ENCODE measurements around the gene PLPPR2. TPM values are rescaled to one million over a fixed set of nuclear protein-coding genes. Genes with fewer than 3 reads are reported as not detected.
"Not testable (repeated sequence)": the region's sequence is repeated elsewhere in the genome, so short reads cannot be mapped to it uniquely, and the experiment has no call there.

The PLPPR2 gene, protein sequence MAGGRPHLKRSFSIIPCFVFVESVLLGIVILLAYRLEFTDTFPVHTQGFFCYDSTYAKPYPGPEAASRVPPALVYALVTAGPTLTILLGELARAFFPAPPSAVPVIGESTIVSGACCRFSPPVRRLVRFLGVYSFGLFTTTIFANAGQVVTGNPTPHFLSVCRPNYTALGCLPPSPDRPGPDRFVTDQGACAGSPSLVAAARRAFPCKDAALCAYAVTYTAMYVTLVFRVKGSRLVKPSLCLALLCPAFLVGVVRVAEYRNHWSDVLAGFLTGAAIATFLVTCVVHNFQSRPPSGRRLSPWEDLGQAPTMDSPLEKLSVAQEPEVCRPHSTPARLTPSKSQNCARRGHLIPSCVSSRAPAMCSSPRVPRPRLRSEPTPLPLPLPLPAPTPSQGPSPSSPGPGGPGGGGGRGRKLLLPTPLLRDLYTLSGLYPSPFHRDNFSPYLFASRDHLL
- 10 to 100 TPM in 1 of 2 donors, 1 to 10 TPM in 1; 9.1 to 33.2 TPM for total RNA-seq
- 10 to 100 TPM; 15.3 to 35.1 TPM for polyA plus RNA-seq
- long read RNA-seq, donor 1, partial matches to known transcripts, result 0 of 3 reads
- long read RNA-seq, donor 1, other reads (novel, unspliced or antisense), result 0 of 3 reads
- long read RNA-seq, donor 2, partial matches to known transcripts, result 0 of 3 reads
- long read RNA-seq, donor 2, other reads (novel, unspliced or antisense), result 0 of 3 reads
- long read RNA-seq, donor 3, result 0 reads
- long read RNA-seq, donor 4, partial matches to known transcripts, result 7 of 10 reads
- long read RNA-seq, donor 4, other reads (novel, unspliced or antisense), result 0 of 10 reads
- long read RNA-seq, donor 5, partial matches to known transcripts, result 30 of 31 reads
- long read RNA-seq, donor 5, other reads (novel, unspliced or antisense), result 0 of 31 reads

- Histone ChIP-seq H3K9me3 (ENCODE audit: control insufficient read depth in 4 of 4, insufficient read depth in 3 of 4, low read length in 3 of 4) (no peaks in the 10 kb centered on the region), H3K27me3 (ENCODE audit: control insufficient read depth in 3 of 3, insufficient read depth in 3 of 3, low read length in 2 of 3) (peaks cover 0 to 4% (median 0%) of the 10 kb centered on the region in 3 donors), H3K36me3 (ENCODE audit: control insufficient read depth in 4 of 4, insufficient read depth in 4 of 4, low read length in 4 of 4) (peaks cover 0 to 5% (median 1%) of the 10 kb centered on the region in 4 donors), H3K4me3 (peak within 1 kb of the TSS; percentile 62), H3K9ac (ENCODE audit: insufficient read depth in 1 of 2, low read length in 2 of 2) (peak within 1 kb of the TSS in 1 of 2 donors; percentile 89), H3K27ac (ENCODE audit: low read depth in 1 of 2, low read length in 1 of 2) (peak within 1 kb of the TSS in 1 of 2 donors; percentile 48), H3K4me1 (ENCODE audit: control insufficient read depth in 5 of 5, insufficient read depth in 5 of 5, low read length in 5 of 5) (peaks cover 0 to 16% (median 6%) of the 10 kb centered on the region in 5 donors)
- no peak for TF ChIP-seq CTCF (IDR thresholded peaks at IDR 0.05; ENCODE audit: control extremely low read depth, extremely low read depth)
- 4 to 6% methylated on average over 47 to 61 of the region's 62 CpGs for WGBS, 2 donors
- DNase-seq, result peak; percentile 89 to 90 (median 90)
- ATAC-seq (ENCODE audit: insufficient read depth, low FRiP score), result peak; percentile 95
These were observed at the start of gene PLPPR2 for GRCh38 chr19:11355160-11356073. Gene PLPPR2 (plus strand): TSS chr19:11355432. CDS start chr19:11357674, 2,242 bp downstream.

GRCh38 chr19:11306337-11306736, 48.9 kb upstream of the PLPPR2 start:
- no peak for TF ChIP-seq CTCF (IDR thresholded peaks at IDR 0.05; ENCODE audit: control extremely low read depth, extremely low read depth)
- DNase-seq (peak in 2 of 3 donors; percentile 35 to 40), ATAC-seq (ENCODE audit: insufficient read depth, low FRiP score) (no peak)
- H3K9ac ChIP-seq (ENCODE audit: insufficient read depth in 1 of 2, low read length in 2 of 2), result no peak overlapping the region
- no peaks in the 10 kb centered on the region for H3K4me1 ChIP-seq (ENCODE audit: control insufficient read depth in 5 of 5, insufficient read depth in 5 of 5, low read length in 5 of 5)
- H3K36me3 ChIP-seq (ENCODE audit: control insufficient read depth in 4 of 4, insufficient read depth in 4 of 4, low read length in 4 of 4), result no peaks in the 10 kb centered on the region
- no peaks in the 10 kb centered on the region for H3K27me3 ChIP-seq (ENCODE audit: control insufficient read depth in 3 of 3, insufficient read depth in 3 of 3, low read length in 2 of 3)
- H3K4me3 ChIP-seq, result no peak overlapping the region
- H3K27ac ChIP-seq (ENCODE audit: low read depth in 1 of 2, low read length in 1 of 2), result no peak overlapping the region
- 73 to 92% methylated on average over 9 of the region's 9 CpGs for WGBS, 2 donors
- H3K9me3 ChIP-seq (ENCODE audit: control insufficient read depth in 4 of 4, insufficient read depth in 3 of 4, low read length in 3 of 4), result no peaks in the 10 kb centered on the region

GRCh38 chr19:11320278-11320995, 34.8 kb upstream of the PLPPR2 start:
- WGBS, 2 donors, result 42 to 65% methylated on average over 9 of the region's 9 CpGs
- peaks cover 0 to 37% (median 20%) of the 10 kb centered on the region in 5 donors for H3K4me1 ChIP-seq (ENCODE audit: control insufficient read depth in 5 of 5, insufficient read depth in 5 of 5, low read length in 5 of 5)
- DNase-seq; ATAC-seq (ENCODE audit: insufficient read depth, low FRiP score); H3K4me3 ChIP-seq; H3K36me3 ChIP-seq (ENCODE audit: control insufficient read depth in 4 of 4, insufficient read depth in 4 of 4, low read length in 4 of 4); H3K9me3 ChIP-seq (ENCODE audit: control insufficient read depth in 4 of 4, insufficient read depth in 3 of 4, low read length in 3 of 4); H3K9ac ChIP-seq (ENCODE audit: insufficient read depth in 1 of 2, low read length in 2 of 2); H3K27ac ChIP-seq (ENCODE audit: low read depth in 1 of 2, low read length in 1 of 2); H3K27me3 ChIP-seq (ENCODE audit: control insufficient read depth in 3 of 3, insufficient read depth in 3 of 3, low read length in 2 of 3): not testable (repeated sequence)
